Hepatocyte (in vitro differentiated cells): ENCODE results near the gene TPPP. TPM values are rescaled to one million over a fixed set of nuclear protein-coding genes. Genes with fewer than 3 reads are reported as not detected.

ENCODE experiments used
- DNase-seq: peaks from one replicate; pipeline ENCODE4 v3.0.0-alpha.2; 2016; ENCODE audit warnings: low spot score
- H2AFZ ChIP-seq: fragments of 200-600 bp; sonication (generic); 2 replicates; pipeline ENCODE4 v1.6.0; 2016; ENCODE audit warnings: antibody characterized with exemption, mild to moderate bottlenecking
- H3K27ac ChIP-seq: fragments of 200-600 bp; sonication (generic); 2 replicates; pipeline ENCODE4 v1.5.1; 2016; ENCODE audit warnings: mild to moderate bottlenecking
- H3K27me3 ChIP-seq: fragments of 200-600 bp; sonication (generic); 2 replicates; pipeline ENCODE4 v1.6.1; 2016
- H3K36me3 ChIP-seq: fragments of 200-600 bp; sonication (generic); replicated peaks from 2 replicates; pipeline ENCODE4 v1.5.1; 2016; ENCODE audit warnings: low read depth; ENCODE audit not compliant: insufficient read depth
- H3K4me1 ChIP-seq: fragments of 200-600 bp; sonication (generic); 2 replicates; pipeline ENCODE4 v1.5.1; 2016; ENCODE audit warnings: mild to moderate bottlenecking, moderate library complexity; ENCODE audit not compliant: insufficient read depth
- H3K4me2 ChIP-seq: fragments of 200-600 bp; sonication (generic); 2 replicates; pipeline ENCODE4 v1.6.0; 2016
- H3K4me3 ChIP-seq: fragments of 200-600 bp; sonication (generic); 2 replicates; pipeline ENCODE4 v1.5.1; 2016; ENCODE audit warnings: mild to moderate bottlenecking
- H3K79me2 ChIP-seq: fragments of 200-600 bp; sonication (generic); 2 replicates; pipeline ENCODE4 v1.6.0; 2017; ENCODE audit warnings: mild to moderate bottlenecking
- H3K9me2 ChIP-seq: fragments of 200-600 bp; sonication (generic); replicated peaks from 2 replicates; pipeline ENCODE4 v1.6.0; 2017; ENCODE audit warnings: mild to moderate bottlenecking; ENCODE audit not compliant: insufficient read depth
- H3K9me3 ChIP-seq: fragments of 200-600 bp; sonication (generic); 2 replicates; pipeline ENCODE4 v1.5.1; 2016; ENCODE audit warnings: low read depth, mild to moderate bottlenecking
- H4K20me1 ChIP-seq: fragments of 200-600 bp; sonication (generic); 2 replicates; pipeline ENCODE4 v1.6.0; 2016; ENCODE audit warnings: mild to moderate bottlenecking; ENCODE audit not compliant: insufficient read depth, poor library complexity, severe bottlenecking
- CTCF ChIP-seq: fragments of 200-600 bp; sonication (generic); IDR thresholded peaks from 2 replicates; pipeline ENCODE4 v1.5.1; 2016; ENCODE audit warnings: antibody characterized with exemption, mild to moderate bottlenecking; ENCODE audit not compliant: poor library complexity
- EZH2 ChIP-seq: fragments of 200-600 bp; sonication (generic); IDR thresholded peaks from 2 replicates; pipeline ENCODE4 v1.6.1; 2016; ENCODE audit warnings: antibody characterized with exemption, mild to moderate bottlenecking, borderline replicate concordance
- EZH2phosphoT487 ChIP-seq: fragments of 200-600 bp; sonication (generic); IDR thresholded peaks from one replicate; pipeline ENCODE4 v1.6.1; 2018; ENCODE audit warnings: antibody characterized with exemption, mild to moderate bottlenecking, low read depth, moderate library complexity; ENCODE audit not compliant: unreplicated experiment, severe bottlenecking
- WGBS: methylation state at CpG from one replicate; pipeline ENCODE4 v1.1.6; 2016; ENCODE audit warnings: low lambda C conversion rate; ENCODE audit errors: missing lambda C conversion rate; 5-methylcytosine and 5-hydroxymethylcytosine counted together
- polyA plus RNA-seq: library from polyadenylated mRNA; unstranded; fragments of >200 nt; fragmentation: Nextera tagmentation; extraction: Ambion mirVana; gene quantifications from 2 replicates; pipeline ENCODE4 v1.2.1, GENCODE V29; 2016
- total RNA-seq: library from RNA; depleted of rRNA; stranded (reverse); fragments of >200 nt; gene quantifications from 2 replicates; pipeline ENCODE4 v1.2.3, GENCODE V29; 2014

Gene TPPP
- total and polyA plus RNA-seq, 2 experiments from 2014 or later, result 2.0 to 4.3 TPM

GRCh38 chr5:610744-611730, 82.1 kb downstream of the TPPP start:
- no peak overlapping the region for H3K27ac ChIP-seq
- H3K27me3 ChIP-seq, result no peaks in the 10 kb centered on the region
- no peaks in the 10 kb centered on the region for H3K9me3 ChIP-seq
- H4K20me1 ChIP-seq, result no peaks in the 10 kb centered on the region
- H3K4me1 ChIP-seq, result peaks cover 3% of the 10 kb centered on the region
- H3K4me3 ChIP-seq, result peak overlapping the region; percentile 61
- H3K36me3 ChIP-seq, result no peaks in the 10 kb centered on the region
- peak overlapping the region; percentile 64 for H2AFZ ChIP-seq
- H3K9me2 ChIP-seq, result no peaks in the 10 kb centered on the region
- no peak for DNase-seq
- TF ChIP-seq EZH2 (no peak), CTCF (no peak), EZH2phosphoT487 (no peak)
- peaks cover 36% of the 10 kb centered on the region for H3K79me2 ChIP-seq
- WGBS, result 42% methylated on average over 11 of the region's 11 CpGs
- peak overlapping the region; percentile 83 for H3K4me2 ChIP-seq

GRCh38 chr5:610011-610743, 83.0 kb downstream of the TPPP start:
- Histone ChIP-seq H3K4me1 (peaks cover 3% of the 10 kb centered on the region), H3K9me3 (no peaks in the 10 kb centered on the region), H3K79me2 (peaks cover 27% of the 10 kb centered on the region), H3K36me3 (no peaks in the 10 kb centered on the region), H3K27ac (no peak overlapping the region), H3K4me2 (no peak overlapping the region), H3K27me3 (no peaks in the 10 kb centered on the region), H4K20me1 (no peaks in the 10 kb centered on the region), H3K4me3 (no peak overlapping the region), H3K9me2 (no peaks in the 10 kb centered on the region), H2AFZ (no peak overlapping the region)
- no peak for TF ChIP-seq EZH2phosphoT487
- TF ChIP-seq EZH2, result no peak
- TF ChIP-seq CTCF, result no peak
- WGBS, result 97% methylated on average over 9 of the region's 9 CpGs
- no peak for DNase-seq

Other genes starting within 250 kb of the TPPP start
- gene SLC9A3, start 168.9 kb downstream of the TPPP start, total RNA-seq, result 6.7 and 7.4 TPM in 2 replicates
- 4.8 and 5.4 TPM in 2 replicates for gene SLC9A3, start 168.9 kb downstream of the TPPP start, polyA plus RNA-seq
- gene CEP72, start 81.0 kb downstream of the TPPP start, total RNA-seq, result 3.2 and 7.6 TPM in 2 replicates
- 4.2 and 4.4 TPM in 2 replicates for gene CEP72, start 81.0 kb downstream of the TPPP start, polyA plus RNA-seq
- gene ZDHHC11B, start 91.4 kb upstream of the TPPP start, total RNA-seq, result 0.16 and 0.83 TPM in 2 replicates
- 1.3 and 1.9 TPM in 2 replicates for gene ZDHHC11B, start 91.4 kb upstream of the TPPP start, polyA plus RNA-seq
- gene ZDHHC11, start 157.6 kb upstream of the TPPP start, total RNA-seq, result 3.0 and 5.8 TPM in 2 replicates
- 7.3 and 8.5 TPM in 2 replicates for gene ZDHHC11, start 157.6 kb upstream of the TPPP start, polyA plus RNA-seq
- gene BRD9, start 199.4 kb upstream of the TPPP start, total RNA-seq, result 16.5 and 20.3 TPM in 2 replicates
- gene BRD9, start 199.4 kb upstream of the TPPP start, polyA plus RNA-seq, result 17.8 and 22.0 TPM in 2 replicates
- gene TRIP13, start 199.5 kb upstream of the TPPP start, total RNA-seq, result 6.5 and 9.4 TPM in 2 replicates
- gene TRIP13, start 199.5 kb upstream of the TPPP start, polyA plus RNA-seq, result 8.7 and 9.2 TPM in 2 replicates